ENCODE data around the gene KCND3.

Gene KCND3

GRCh38 chr1:111880881-111881837 lies 108.3 kb downstream of the KCND3 start:
- peak; percentile 24 for DNase-seq (ENCODE audit: low spot score)

DNA sequence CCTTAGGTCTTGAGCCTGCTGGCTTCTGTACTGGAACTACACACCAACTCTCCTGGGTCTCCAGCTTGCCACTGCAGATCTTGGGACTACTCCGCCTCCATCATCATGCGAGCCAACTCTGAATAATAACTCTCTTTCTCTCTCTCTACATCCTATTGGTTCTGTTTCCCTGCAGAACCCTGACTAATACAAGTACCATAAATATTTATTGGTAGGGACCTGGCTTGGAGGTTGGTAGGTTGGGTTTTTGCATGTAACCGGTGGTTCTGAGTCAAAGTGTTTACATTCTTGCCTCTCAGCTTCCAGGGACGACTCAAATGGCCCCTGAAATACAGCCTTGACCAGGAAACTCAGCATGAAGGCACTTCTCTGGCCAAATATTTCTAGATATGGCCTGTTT lies 110.4 kb downstream of the KCND3 start:
- DNase-seq (ENCODE audit: low spot score), result no peak

DNA sequence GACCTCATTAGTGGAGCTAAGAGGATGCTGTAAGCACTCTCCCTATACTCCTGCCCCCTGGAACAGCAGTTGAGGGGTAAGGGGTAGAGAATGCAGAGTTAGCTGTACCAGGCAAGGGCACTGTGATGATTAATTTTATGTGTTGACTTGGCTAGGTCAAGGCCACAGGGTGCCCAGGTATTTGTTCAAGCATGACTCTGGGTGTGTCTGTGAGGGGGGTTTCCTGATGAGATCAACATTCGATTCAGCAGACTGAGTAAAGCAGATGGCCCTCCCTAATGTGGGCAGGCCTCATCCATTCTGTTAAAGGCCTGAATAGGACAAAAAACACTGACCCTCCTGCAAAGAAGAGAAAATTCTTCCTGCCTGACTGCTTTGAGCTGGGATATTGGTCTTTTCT lies 110.8 kb downstream of the KCND3 start:
- no peak for DNase-seq (ENCODE audit: low spot score)

GRCh38 chr1:111878091-111878490 lies 111.4 kb downstream of the KCND3 start:
- no peak for DNase-seq (ENCODE audit: low spot score)

DNA sequence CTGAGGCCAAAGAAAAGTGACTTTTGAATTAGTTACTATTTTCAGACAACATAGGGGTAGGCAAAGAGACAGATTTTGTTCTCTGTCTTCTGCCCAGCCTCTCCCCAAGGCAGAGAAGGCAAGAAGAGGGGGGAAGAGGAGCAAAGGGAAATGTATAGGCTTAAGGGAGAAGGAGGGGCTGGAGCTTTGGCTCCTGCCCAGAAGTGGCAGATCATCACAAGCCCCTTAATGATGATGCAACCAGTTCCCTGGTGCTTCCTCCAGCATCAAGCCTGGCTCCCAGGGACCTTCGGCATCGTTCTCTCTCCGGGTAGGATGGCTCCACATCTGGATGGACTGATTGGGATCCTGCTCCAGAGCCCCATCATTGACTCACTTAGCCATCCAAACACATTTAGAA lies 112.8 kb downstream of the KCND3 start:
- no peak for DNase-seq (ENCODE audit: low spot score)

GRCh38 chr1:111875640-111876039 lies 113.8 kb downstream of the KCND3 start:
- no peak for DNase-seq (ENCODE audit: low spot score)

GRCh38 chr1:111873460-111874030 lies 115.9 kb downstream of the KCND3 start:
- DNase-seq (ENCODE audit: low spot score), result no peak

GRCh38 chr1:111870181-111870580 lies 119.3 kb downstream of the KCND3 start:
- no peak for DNase-seq (ENCODE audit: low spot score)

GRCh38 chr1:111867868-111868440 lies 121.5 kb downstream of the KCND3 start:
- no peak for DNase-seq (ENCODE audit: low spot score)

- DNase-seq (ENCODE audit: low spot score), result no peak
These were observed 124.6 kb downstream of the KCND3 start for GRCh38 chr1:111864862-111865261.

GRCh38 chr1:111863401-111863800 lies 126.1 kb downstream of the KCND3 start:
- no peak for DNase-seq (ENCODE audit: low spot score)

DNA sequence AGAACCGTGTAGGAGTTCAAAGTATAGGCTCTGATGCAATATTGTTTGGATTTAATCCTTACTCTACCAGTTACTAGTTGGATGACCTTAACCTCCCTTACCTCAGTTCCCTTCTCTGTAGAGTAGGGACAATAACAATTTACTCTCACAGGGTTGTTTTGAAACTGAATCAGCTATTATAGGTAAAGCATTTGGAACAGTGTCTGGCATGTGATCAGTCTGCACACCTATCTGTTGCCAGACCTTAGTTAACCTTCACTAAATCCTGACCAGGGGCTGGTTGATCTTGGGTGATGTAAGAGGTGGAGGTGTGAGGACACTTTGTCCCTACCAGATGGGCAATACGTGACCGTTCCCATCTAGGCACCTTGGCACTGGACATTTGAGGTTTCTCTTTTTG lies 126.9 kb downstream of the KCND3 start:
- no peak for DNase-seq (ENCODE audit: low spot score)

- no peak for DNase-seq (ENCODE audit: low spot score)
These were observed 127.9 kb downstream of the KCND3 start for GRCh38 chr1:111861523-111861922.

DNA sequence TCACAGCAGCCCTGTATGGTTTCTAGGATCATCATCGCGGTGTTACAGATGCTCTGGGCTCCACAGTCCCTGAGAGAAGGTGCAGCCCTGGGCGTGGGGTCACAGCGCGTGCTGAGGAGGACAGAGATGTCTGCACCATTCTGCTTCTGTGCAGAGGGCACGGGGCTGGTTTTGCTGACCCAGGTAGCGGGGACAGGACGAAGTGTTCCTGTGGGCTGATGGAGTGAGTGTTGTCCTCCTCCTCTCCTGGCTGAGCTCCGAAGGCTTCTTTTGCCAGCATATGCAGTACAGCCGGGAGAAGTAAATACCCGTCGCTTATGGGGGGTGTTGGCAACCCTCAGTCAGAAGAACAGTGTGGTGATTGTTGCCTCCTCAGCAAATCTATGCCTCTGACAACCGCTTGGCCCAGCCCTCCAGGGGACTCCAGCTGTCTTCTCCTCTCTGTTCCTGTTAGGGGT lies 132.2 kb downstream of the KCND3 start:
- peak; percentile 61 for DNase-seq (ENCODE audit: low spot score)

DNA sequence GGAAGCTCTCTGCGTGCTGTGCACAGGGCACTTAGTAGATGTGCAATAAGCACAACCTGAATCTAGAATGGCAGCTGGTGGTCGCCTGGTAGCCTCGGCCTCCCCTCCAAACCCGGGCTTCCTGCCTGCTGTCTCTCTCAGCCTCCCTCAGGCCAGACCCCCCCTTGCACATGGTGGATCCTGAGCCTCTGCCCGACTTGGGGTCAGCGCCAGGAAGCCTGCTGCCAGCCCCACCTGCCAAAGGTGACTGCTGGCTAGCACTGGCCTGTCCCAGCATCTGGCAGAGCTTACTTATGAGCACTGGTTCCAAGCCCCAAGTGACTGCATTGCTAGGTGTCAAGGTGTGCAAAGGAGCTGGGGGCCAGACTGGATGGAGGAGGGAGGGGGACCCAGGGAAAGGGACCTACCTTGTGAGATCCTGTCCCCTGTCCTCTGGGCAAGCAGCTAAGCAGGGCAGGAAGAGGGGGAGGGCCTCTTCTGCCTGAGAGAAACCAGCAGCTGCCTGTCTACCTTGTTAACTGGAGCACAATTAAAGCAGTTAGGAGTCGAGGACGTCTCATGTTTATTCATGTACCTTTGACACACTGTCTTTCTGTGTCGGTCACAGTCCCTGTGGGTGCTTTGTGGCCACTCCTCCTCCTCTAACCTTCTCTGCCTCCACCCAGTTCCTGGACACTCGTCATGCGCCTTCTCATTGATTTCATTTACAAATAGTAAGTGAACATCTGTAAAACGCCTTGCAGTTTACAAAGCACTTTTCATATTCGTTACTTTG lies 132.9 kb downstream of the KCND3 start:
- DNase-seq (ENCODE audit: low spot score), result peak; percentile 18

DNA sequence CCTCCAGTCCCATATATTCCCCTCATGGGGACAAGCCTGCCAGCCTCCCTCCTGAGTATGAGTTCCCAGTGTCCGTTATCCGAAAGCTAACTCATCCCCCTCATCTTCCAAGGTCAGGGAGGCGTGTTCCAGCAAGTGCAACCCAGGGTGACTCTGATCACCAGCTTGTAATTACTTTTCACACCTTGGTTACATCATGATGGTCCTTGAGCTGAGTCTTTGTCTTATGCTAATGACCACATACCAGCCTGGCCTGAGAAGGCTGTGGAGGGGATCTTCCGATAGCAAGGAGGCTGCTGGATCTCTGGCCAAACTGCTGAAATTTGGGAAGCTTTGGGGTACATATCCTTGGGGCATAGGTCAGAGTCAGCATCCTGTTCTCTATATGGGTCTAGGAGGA lies 134.2 kb downstream of the KCND3 start:
- DNase-seq (ENCODE audit: low spot score), result no peak

DNA sequence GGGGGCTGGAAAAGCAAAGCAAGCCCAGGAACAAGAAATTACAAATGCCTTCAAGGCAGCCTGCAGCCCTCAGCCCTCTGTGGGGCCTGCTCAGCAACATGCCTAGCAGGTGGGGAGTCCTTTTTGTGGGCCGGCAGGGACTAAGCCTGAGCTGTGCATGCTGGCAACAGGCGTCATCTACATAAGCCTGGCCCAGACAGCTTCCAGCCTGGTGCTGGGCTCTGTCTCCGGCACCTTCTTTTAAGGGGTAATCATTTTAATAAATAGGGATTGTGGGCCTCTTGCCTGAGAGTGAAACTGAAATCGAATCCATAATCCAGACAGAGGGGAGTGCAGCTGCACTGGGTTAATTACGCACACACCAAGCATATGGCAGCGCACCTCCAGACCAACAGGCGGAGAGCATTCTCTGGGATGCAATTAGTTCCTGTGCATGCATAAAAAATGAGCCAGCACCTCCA lies 137.2 kb downstream of the KCND3 start:
- DNase-seq (ENCODE audit: low spot score), result no peak

DNA sequence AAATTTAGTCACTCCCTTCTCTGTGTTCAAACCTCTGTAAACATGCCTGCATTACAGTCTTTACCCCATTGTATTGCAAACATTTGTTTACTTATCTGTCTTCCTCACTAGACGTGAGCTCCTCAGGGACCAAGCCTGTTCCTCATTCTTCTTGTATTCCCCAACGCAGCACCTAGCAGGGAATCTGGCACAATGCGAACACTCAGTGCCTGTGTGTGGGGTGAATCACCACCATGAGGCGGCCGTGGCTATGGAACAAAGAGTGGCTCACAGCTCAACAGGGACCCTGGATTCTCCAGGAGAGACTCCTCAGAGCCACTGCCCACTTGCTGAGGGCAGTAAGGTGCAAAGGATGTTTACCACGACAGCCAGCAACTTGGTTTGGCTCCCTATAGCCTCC lies 137.9 kb downstream of the KCND3 start:
- DNase-seq (ENCODE audit: low spot score), result no peak

GRCh38 chr1:111850109-111850508 lies 139.4 kb downstream of the KCND3 start:
- no peak for DNase-seq (ENCODE audit: low spot score)

GRCh38 chr1:111848852-111849545 lies 140.5 kb downstream of the KCND3 start:
- no peak for DNase-seq (ENCODE audit: low spot score)

GRCh38 chr1:111847466-111847865 lies 142.0 kb downstream of the KCND3 start:
- no peak for DNase-seq (ENCODE audit: low spot score)

GRCh38 chr1:111846842-111847241 lies 142.6 kb downstream of the KCND3 start:
- DNase-seq (ENCODE audit: low spot score), result no peak

Data from globus pallidus (tissue), 1 donor.